Calu3 (cell line): ENCODE results near the gene SCGN. TPM values are rescaled to one million over a fixed set of nuclear protein-coding genes. Genes with fewer than 3 reads are reported as not detected.

Experiments used
- BruUV-seq: library from RNA; stranded (reverse); fragments of 400-500 nt; replicated peaks from 2 replicates; lab custom pipeline; 2021; lab: Mats Ljungman, UMichigan
- CTCF ChIA-PET: fragments of 300-600 bp; sonication (Branson Sonifier 250); formaldehyde crosslinking; loops from one replicate; lab custom pipeline; 2022; ENCODE audit warnings: antibody characterized with exemption; lab: Charles Lee
- DNase-seq: peaks from one replicate; pipeline ENCODE4 v3.0.0; 2022
- H3K27ac Mint-ChIP-seq: one replicate; pipeline ENCODE4 v1.8.0; 2022; ENCODE audit warnings: mixed read lengths; ENCODE audit not compliant: unreplicated experiment
- H3K27me3 Mint-ChIP-seq: one replicate; pipeline ENCODE4 v1.8.0; 2022; ENCODE audit warnings: mixed read lengths; ENCODE audit not compliant: unreplicated experiment
- H3K36me3 Mint-ChIP-seq: one replicate; pipeline ENCODE4 v1.8.0; 2022; ENCODE audit warnings: mild to moderate bottlenecking, moderate library complexity, mixed read lengths; ENCODE audit not compliant: insufficient read depth, unreplicated experiment
- H3K4me1 Mint-ChIP-seq: one replicate; pipeline ENCODE4 v1.8.0; 2022; ENCODE audit warnings: mild to moderate bottlenecking, low read depth, mixed read lengths; ENCODE audit not compliant: unreplicated experiment
- H3K4me3 Mint-ChIP-seq: one replicate; pipeline ENCODE4 v1.8.0; 2022; ENCODE audit warnings: mild to moderate bottlenecking, low read depth, moderate library complexity, mixed read lengths; ENCODE audit not compliant: unreplicated experiment
- H3K9me3 Mint-ChIP-seq: one replicate; pipeline ENCODE4 v1.8.0; 2022; ENCODE audit warnings: low read depth, mixed read lengths; ENCODE audit not compliant: unreplicated experiment
- CTCF ChIP-seq: fragments of 200-600 bp; IDR thresholded peaks from one replicate; pipeline ENCODE4 v1.8.0; 2022; ENCODE audit warnings: antibody characterized with exemption; ENCODE audit not compliant: unreplicated experiment
- intact Hi-C: fragments of 100-400 bp; cut with micrococcal nuclease; formaldehyde crosslinking; loops from one replicate; pipeline ENCODE4 v1.10.0; 2022; ENCODE audit not compliant: unreplicated experiment
- total RNA-seq: library from RNA; stranded (reverse); gene quantifications from 2 replicates; pipeline ENCODE4 v1.2.3, GENCODE V29; 2022

Gene SCGN
- total RNA-seq, 1 experiment from 2014 or later: 3.5 TPM

GRCh38 chr6:25694366-25694765 lies 42.4 kb downstream of the SCGN start:
- no peaks in the 10 kb centered on the region for H3K36me3 Mint-ChIP-seq
- H3K27ac Mint-ChIP-seq: no peak overlapping the region
- H3K4me1 Mint-ChIP-seq: no peaks in the 10 kb centered on the region
- intact Hi-C loops: no loop called here
- CTCF ChIA-PET: no interaction called here
- H3K4me3 Mint-ChIP-seq: no peak overlapping the region
- no peak for DNase-seq
- no peaks in the 10 kb centered on the region for H3K27me3 Mint-ChIP-seq
- no TSS peak for BruUV-seq
- no peaks in the 10 kb centered on the region for H3K9me3 Mint-ChIP-seq
- TF ChIP-seq CTCF: no peak

GRCh38 chr6:25695671-25696070 lies 43.7 kb downstream of the SCGN start:
- DNase-seq: no peak
- Mint-ChIP-seq H3K27ac (no peak overlapping the region), H3K36me3 (no peaks in the 10 kb centered on the region), H3K27me3 (no peaks in the 10 kb centered on the region), H3K9me3 (no peaks in the 10 kb centered on the region), H3K4me1 (no peaks in the 10 kb centered on the region), H3K4me3 (no peak overlapping the region)
- TF ChIP-seq CTCF: no peak
- CTCF ChIA-PET: no interaction called here
- intact Hi-C loops: no loop called here
- BruUV-seq: no TSS peak

GRCh38 chr6:25697537-25698340 lies 45.7 kb downstream of the SCGN start:
- Mint-ChIP-seq H3K4me3 (no peak overlapping the region), H3K27me3 (no peaks in the 10 kb centered on the region), H3K27ac (no peak overlapping the region), H3K36me3 (no peaks in the 10 kb centered on the region), H3K9me3 (no peaks in the 10 kb centered on the region), H3K4me1 (no peaks in the 10 kb centered on the region)
- CTCF ChIA-PET: interaction anchor here (1.0 kb wide), 1 partner anchor 21 kb away, joined by 3 read pairs; no protein-coding TSS in a partner anchor
- no peak for TF ChIP-seq CTCF
- intact Hi-C loops: no loop called here
- no TSS peak for BruUV-seq
- DNase-seq: no peak

- no TSS peak for BruUV-seq
- no peak overlapping the region for H3K27ac Mint-ChIP-seq
These were observed 46.6 kb downstream of the SCGN start for GRCh38 chr6:25698631-25699030.

More at GRCh38 chr6:25698631-25699030, 46.6 kb downstream of the SCGN start:
- Mint-ChIP-seq H3K4me3 (no peak overlapping the region), H3K36me3 (no peaks in the 10 kb centered on the region), H3K9me3 (no peaks in the 10 kb centered on the region), H3K4me1 (no peaks in the 10 kb centered on the region), H3K27me3 (no peaks in the 10 kb centered on the region)
- CTCF ChIA-PET: interaction anchor here (1.0 kb wide), 1 partner anchor 20 kb away, joined by 3 read pairs; no protein-coding TSS in a partner anchor
- TF ChIP-seq CTCF: no peak
- intact Hi-C loops: no loop called here
- DNase-seq: no peak
